ENCODE results near the gene PDE6D.
A peak's percentile ranks its signal among the peaks of the same experiment; 100 is the strongest.

PDE6D gene

DNA sequence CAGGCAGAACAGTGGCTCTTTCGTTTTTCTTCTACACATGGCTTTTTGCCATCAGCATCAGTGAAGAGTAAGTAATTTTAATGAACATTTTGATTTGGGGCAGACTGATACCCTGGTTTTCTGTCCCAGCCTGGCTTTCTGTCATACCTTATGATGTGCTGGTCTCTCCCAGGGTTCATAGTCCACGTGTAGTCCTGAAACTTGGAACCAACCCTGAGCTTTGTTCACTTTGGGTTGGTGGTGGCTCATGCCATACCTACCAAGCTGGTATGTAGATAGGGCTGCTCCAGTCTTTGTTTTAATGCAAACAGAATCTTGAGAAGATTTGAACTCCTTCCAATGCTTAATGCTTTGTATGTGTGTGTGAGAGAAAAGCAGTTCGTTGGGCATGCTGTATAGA lies 10.0 kb upstream of the PDE6D start:
- Histone ChIP-seq H3K36me3 (ENCODE audit: control insufficient read depth, insufficient read depth, low read length) (no peaks in the 10 kb centered on the region), H3K9me3 (ENCODE audit: control insufficient read depth, low read length) (no peaks in the 10 kb centered on the region), H3K4me1 (ENCODE audit: control insufficient read depth, insufficient read depth, low read length) (peaks cover 15% of the 10 kb centered on the region), H3K4me3 (ENCODE audit: low read length) (no peak overlapping the region), H3K27me3 (ENCODE audit: control insufficient read depth, insufficient read depth, low read length) (no peaks in the 10 kb centered on the region), H3K9ac (ENCODE audit: low read length) (no peak overlapping the region)

DNA sequence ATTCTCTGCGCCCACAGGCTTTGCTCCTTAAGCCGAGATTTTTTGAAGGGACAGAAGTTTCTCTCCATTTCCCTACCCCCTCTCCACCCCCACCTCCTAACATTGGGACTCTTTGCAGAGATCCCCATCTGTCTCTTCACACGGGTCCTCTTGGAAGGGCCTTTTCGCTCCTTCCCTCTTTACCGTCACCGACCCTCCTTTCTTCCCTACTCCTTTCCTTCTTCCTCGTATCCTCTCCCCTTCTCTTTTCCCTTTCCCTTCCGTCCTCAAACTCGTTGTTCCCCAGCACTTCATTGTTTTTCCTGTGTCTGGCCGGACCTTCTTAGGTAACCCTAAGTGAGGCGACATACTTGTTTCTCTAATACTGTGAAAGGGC lies 5.8 kb upstream of the PDE6D start:
- Histone ChIP-seq H3K9ac (ENCODE audit: low read length) (peak overlapping the region; percentile 74), H3K9me3 (ENCODE audit: control insufficient read depth, low read length) (no peaks in the 10 kb centered on the region), H3K4me3 (ENCODE audit: low read length) (peak overlapping the region; percentile 75), H3K36me3 (ENCODE audit: control insufficient read depth, insufficient read depth, low read length) (no peaks in the 10 kb centered on the region), H3K27me3 (ENCODE audit: control insufficient read depth, insufficient read depth, low read length) (no peaks in the 10 kb centered on the region), H3K4me1 (ENCODE audit: control insufficient read depth, insufficient read depth, low read length) (peaks cover 7% of the 10 kb centered on the region)

DNA sequence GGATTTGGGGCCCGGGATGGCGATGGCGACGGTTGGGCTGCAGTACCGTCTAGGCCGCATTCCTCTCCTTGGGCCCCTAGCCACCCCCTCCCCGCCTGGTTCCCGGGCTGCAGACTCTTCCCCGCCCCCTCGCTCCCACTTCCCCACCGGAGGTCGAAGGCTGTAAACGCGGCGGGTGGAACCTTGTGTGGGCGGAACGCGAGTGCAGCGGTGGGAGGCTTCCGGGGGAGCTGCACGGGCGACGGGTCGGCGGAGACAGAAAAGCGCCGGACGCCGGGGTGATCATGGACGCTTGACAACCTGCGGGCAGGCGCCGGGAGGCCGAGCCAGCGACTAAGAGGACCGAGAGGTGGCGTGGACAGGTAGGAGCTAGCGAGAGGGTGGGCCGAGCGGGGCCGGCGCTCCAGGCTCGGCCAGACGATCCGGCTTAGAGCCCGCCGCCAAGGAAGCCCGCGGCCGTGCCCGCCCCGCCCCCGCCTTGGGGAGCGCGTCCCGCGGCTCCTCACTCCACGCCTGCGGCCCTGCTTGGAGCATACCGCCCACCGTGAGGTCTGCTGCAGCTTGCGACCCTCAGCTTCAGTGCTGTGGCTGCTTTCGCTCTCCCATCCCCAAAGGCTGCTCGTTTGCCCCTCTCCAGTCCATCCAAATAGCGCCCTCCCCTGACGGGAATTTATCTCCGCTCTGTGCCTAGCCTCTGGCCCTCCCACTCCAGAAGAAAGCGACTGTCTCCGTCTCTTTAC lies 5.3 kb upstream of the PDE6D start, which contains the start of gene COPS7B:
Gene COPS7B (plus strand): TSS at position 269 of the 740 bp plus-strand sequence. CDS start 2,126 bp downstream, outside the sequence.
- no peaks in the 10 kb centered on the region for H3K36me3 ChIP-seq (ENCODE audit: control insufficient read depth, insufficient read depth, low read length)
- H3K4me1 ChIP-seq (ENCODE audit: control insufficient read depth, insufficient read depth, low read length): peaks cover 7% of the 10 kb centered on the region
- H3K27me3 ChIP-seq (ENCODE audit: control insufficient read depth, insufficient read depth, low read length): no peaks in the 10 kb centered on the region
- peak within 1 kb of the TSS; percentile 74 for H3K9ac ChIP-seq (ENCODE audit: low read length)
- H3K4me3 ChIP-seq (ENCODE audit: low read length): peak within 1 kb of the TSS; percentile 75
- H3K9me3 ChIP-seq (ENCODE audit: control insufficient read depth, low read length): no peaks in the 10 kb centered on the region

DNA sequence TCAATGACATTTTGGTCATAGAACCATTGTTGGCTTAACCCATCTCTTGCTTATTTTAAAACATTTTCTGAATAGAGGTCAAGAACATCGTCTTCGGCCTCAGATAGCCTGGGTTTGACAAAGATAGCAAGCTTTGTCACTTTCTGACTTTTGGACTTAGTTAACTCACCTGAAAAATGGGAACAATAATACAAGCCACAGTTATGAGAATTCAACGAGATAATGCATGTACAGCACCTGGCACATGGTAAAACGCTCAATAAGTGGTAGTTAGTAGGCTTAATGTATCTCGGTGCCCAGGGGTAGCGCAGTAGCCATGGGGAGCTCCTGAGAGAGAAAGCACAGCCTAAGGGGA lies 4.7 kb upstream of the PDE6D start:
- H3K27me3 ChIP-seq (ENCODE audit: control insufficient read depth, insufficient read depth, low read length): no peaks in the 10 kb centered on the region
- peak overlapping the region; percentile 74 for H3K9ac ChIP-seq (ENCODE audit: low read length)
- H3K36me3 ChIP-seq (ENCODE audit: control insufficient read depth, insufficient read depth, low read length): no peaks in the 10 kb centered on the region
- H3K4me3 ChIP-seq (ENCODE audit: low read length): peak overlapping the region; percentile 75
- H3K4me1 ChIP-seq (ENCODE audit: control insufficient read depth, insufficient read depth, low read length): peaks cover 7% of the 10 kb centered on the region
- no peaks in the 10 kb centered on the region for H3K9me3 ChIP-seq (ENCODE audit: control insufficient read depth, low read length)

DNA sequence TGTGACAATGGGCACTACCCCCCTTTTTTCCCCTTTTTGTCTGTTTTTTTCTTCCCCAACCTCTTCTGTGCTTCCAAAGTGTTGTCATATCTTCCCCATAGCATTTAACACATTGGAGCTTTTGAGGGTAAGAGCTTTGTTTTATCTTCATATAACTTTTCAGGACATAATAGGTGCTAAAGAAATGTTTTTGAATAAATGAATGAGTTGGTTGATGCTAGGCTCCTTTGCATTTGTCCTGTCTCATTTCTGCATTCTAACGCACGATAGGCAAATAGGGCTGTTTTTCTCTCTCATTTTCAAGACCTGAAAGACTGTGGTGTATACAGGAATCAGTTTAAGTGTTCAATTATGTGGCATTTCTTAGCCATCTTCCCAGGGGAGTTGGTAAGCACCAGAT lies 4.3 kb upstream of the PDE6D start:
- no peak overlapping the region for H3K4me3 ChIP-seq (ENCODE audit: low read length)
- H3K27me3 ChIP-seq (ENCODE audit: control insufficient read depth, insufficient read depth, low read length): no peaks in the 10 kb centered on the region
- H3K36me3 ChIP-seq (ENCODE audit: control insufficient read depth, insufficient read depth, low read length): no peaks in the 10 kb centered on the region
- H3K4me1 ChIP-seq (ENCODE audit: control insufficient read depth, insufficient read depth, low read length): peaks cover 7% of the 10 kb centered on the region
- no peak overlapping the region for H3K9ac ChIP-seq (ENCODE audit: low read length)
- H3K9me3 ChIP-seq (ENCODE audit: control insufficient read depth, low read length): no peaks in the 10 kb centered on the region

DNA sequence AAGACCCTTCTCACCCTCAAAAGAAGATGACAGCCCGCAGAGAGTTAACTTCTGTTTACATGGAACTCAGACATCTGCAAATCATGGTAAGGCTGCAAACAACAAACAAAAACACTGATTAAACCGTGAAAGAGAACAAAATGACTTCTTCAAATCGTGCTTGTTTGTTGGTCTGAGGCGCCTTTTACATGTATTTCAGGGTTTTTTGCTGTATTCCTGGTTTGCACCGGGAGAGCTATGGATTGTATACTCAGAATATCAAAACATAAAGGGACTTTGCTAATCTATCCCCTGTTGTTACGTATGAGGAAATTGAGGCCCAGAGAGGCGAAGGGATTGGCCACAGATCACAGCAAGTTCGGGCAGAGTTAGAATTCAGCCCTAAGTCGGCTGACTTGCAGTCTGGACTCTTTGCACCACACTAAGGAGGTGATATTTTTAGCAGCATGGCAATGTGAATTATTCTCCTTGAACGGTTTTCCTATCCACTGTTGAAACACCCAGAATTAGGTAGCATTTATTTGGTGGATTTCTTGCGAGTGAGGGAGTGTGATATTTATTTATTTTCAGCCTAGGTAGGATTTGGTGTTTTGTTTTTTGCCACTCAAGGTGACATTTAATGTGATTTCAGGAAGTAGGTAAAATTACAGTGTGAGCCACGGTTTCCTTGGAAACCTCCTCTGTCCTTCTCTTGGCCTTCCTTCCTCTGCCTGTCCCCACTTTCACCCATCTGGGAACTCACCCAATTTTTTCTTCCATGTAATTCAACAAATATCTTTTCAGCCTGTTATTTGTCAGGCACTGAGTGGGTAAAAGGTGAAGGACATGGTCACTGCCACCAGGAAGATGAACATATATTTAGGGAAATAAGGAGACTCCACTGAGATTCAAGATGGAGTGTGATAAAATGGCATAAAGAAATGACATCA lies 980 bp upstream of the PDE6D start:
- Histone ChIP-seq H3K9me3 (ENCODE audit: control insufficient read depth, low read length) (no peaks in the 10 kb centered on the region), H3K4me3 (ENCODE audit: low read length) (peak overlapping the region; percentile 87), H3K36me3 (ENCODE audit: control insufficient read depth, insufficient read depth, low read length) (no peaks in the 10 kb centered on the region), H3K4me1 (ENCODE audit: control insufficient read depth, insufficient read depth, low read length) (peaks cover 7% of the 10 kb centered on the region), H3K27me3 (ENCODE audit: control insufficient read depth, insufficient read depth, low read length) (no peaks in the 10 kb centered on the region), H3K9ac (ENCODE audit: low read length) (peak overlapping the region; percentile 73)

DNA sequence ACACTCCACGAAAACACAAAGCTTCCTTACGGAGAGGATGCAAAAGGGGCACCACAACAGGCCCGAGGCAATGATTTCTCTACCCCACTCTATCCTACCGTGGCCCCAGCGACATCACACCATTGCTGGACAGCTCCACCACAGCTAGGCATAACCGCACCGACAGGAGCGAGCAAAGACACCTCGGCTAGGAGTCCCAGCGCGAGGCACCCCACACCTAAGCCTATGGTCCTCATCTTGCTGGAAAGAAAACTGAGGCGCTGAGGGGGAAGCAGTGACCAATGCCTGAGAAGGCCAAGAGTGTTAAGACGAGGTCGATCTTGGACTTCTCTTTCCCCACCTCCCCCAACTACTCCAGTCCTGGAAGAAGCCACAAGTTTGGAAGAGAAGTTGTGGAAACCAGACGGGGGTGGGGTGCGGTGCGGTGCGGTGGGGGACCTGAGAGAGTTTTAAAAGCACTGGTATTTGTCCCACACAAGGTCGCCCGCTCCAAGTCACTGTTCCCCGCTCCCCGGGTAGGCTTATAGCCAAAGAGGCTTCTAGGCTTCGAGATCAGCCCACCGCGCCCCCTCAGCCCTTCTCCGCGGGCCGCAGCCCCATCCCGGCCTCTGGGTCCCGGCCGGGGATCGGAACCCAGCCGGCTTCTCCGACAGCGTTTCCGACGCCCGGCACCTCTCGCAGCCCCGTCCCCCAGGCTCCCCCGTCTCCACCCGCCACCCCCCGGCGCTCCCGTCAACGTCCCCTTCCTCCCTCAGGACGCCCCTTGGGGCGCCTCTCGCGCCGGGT lies 766 bp downstream of the PDE6D start:
- Histone ChIP-seq H3K9ac (ENCODE audit: low read length) (peak overlapping the region; percentile 73), H3K9me3 (ENCODE audit: control insufficient read depth, low read length) (no peaks in the 10 kb centered on the region), H3K4me3 (ENCODE audit: low read length) (peak overlapping the region; percentile 87), H3K4me1 (ENCODE audit: control insufficient read depth, insufficient read depth, low read length) (peaks cover 4% of the 10 kb centered on the region), H3K27me3 (ENCODE audit: control insufficient read depth, insufficient read depth, low read length) (no peaks in the 10 kb centered on the region), H3K36me3 (ENCODE audit: control insufficient read depth, insufficient read depth, low read length) (no peaks in the 10 kb centered on the region)

DNA sequence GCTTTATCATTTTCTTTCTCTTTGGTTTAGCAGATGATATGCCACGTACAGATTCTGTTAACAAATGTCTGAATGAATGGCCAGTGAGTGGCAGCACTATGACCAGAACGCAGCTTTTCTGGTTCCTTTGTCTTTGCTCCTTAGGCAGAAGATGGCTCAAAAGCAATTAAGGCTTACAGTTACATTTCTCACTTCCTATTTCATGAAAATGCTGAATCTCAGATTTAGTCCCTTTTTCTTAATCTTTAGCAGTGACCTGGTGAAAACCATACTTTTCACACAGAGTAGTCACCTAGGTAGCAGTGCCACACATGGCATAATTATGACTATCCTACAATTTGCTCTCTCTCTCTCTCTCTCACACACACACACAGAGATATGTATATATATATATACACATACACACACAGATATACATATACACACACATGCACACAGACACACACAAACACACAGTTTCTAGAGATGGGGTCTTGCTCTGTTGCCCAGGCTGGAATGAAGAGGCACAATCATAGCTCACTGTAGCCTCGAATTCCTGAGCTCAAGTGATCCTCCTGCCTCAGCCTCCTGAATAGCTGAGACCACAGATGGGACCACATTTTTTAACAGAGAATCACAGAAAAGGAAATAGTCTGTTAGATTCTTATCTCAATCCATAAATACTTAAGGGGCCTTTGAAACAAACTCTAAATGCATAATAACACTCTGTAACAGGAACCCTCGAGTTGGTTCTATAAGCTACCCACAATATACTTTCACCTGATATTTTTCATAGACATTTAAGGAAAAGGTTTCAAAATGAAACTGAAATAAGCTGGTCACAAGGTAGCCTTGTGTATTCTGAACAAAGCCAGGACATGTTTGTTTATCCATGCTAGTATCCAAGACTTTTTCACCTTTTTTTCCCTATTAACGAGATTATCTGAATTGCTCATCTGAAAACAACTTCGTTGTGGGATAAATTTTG lies 11.6 kb downstream of the PDE6D start:
- no peak overlapping the region for H3K4me3 ChIP-seq (ENCODE audit: low read length)
- peaks cover 5% of the 10 kb centered on the region for H3K4me1 ChIP-seq (ENCODE audit: control insufficient read depth, insufficient read depth, low read length)
- no peaks in the 10 kb centered on the region for H3K9me3 ChIP-seq (ENCODE audit: control insufficient read depth, low read length)

DNA sequence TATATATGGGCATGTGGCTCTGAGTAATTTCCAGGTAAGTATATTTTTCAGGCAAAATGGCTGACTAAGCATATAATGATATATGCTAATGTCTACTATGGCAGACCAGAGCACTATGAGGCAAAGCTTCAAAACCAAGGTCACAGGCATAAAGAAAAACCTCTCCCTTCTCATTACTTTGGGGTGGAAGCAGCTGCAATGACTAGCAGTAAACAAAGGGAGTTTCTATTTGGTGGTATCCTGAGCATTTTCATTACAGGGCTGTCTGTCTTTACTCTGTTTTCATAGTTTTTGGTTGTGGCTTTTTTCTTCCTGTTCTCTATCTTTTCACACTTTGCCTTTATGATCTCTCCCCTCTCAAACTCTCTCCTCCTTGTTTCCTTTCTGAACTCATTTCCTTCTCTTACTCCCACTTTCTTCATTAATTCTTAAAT lies 15.6 kb downstream of the PDE6D start:
- H3K9me3 ChIP-seq (ENCODE audit: control insufficient read depth, low read length): no peaks in the 10 kb centered on the region
- no peaks in the 10 kb centered on the region for H3K36me3 ChIP-seq (ENCODE audit: control insufficient read depth, insufficient read depth, low read length)
- no peak overlapping the region for H3K9ac ChIP-seq (ENCODE audit: low read length)
- H3K4me3 ChIP-seq (ENCODE audit: low read length): no peak overlapping the region
- H3K27me3 ChIP-seq (ENCODE audit: control insufficient read depth, insufficient read depth, low read length): no peaks in the 10 kb centered on the region
- peaks cover 11% of the 10 kb centered on the region for H3K4me1 ChIP-seq (ENCODE audit: control insufficient read depth, insufficient read depth, low read length)

More for the DNA sequence above, 11.6 kb downstream of the PDE6D start:
- Histone ChIP-seq H3K9ac (ENCODE audit: low read length) (no peak overlapping the region), H3K27me3 (ENCODE audit: control insufficient read depth, insufficient read depth, low read length) (no peaks in the 10 kb centered on the region), H3K36me3 (ENCODE audit: control insufficient read depth, insufficient read depth, low read length) (no peaks in the 10 kb centered on the region)

DNA sequence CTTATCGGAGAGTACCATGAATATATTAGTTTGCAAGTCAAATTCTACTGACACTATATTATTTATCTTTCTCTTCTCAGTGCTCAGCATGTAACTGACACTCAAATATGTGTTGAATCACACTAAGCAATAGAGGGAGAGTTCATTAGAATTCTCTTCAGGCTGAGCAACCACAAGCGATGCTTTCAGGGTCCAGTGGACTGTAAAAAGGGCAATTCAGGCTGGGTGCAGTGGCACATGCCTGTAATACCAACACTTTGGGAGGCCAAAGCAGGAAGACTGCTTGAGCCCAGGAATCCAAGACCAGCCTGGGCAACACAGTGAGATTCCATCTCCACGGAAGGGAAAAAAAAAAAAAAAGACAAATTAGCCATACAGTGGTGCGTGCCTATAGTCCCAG lies 16.3 kb downstream of the PDE6D start:
- Histone ChIP-seq H3K36me3 (ENCODE audit: control insufficient read depth, insufficient read depth, low read length) (no peaks in the 10 kb centered on the region), H3K9me3 (ENCODE audit: control insufficient read depth, low read length) (no peaks in the 10 kb centered on the region), H3K4me1 (ENCODE audit: control insufficient read depth, insufficient read depth, low read length) (peaks cover 11% of the 10 kb centered on the region), H3K9ac (ENCODE audit: low read length) (no peak overlapping the region), H3K4me3 (ENCODE audit: low read length) (no peak overlapping the region), H3K27me3 (ENCODE audit: control insufficient read depth, insufficient read depth, low read length) (no peaks in the 10 kb centered on the region)

DNA sequence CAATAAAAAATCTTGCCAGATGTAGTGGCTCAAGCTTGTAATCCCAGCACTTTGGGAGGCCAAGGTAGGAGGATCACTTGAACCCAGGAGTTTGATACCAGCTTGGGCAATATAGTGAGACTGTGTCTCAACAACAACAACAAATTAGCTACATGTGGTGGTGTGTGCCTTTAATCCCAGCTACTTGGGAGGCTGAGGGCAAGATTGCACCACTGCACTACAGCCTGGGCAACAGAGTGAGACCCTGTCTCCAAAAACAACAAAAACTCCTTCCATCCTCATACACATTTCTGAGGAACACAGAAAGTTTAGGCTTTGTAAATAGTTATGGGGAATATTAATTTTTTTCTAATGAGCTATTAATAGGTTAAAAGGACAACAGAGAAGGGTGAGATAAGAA lies 17.0 kb downstream of the PDE6D start:
- no peaks in the 10 kb centered on the region for H3K9me3 ChIP-seq (ENCODE audit: control insufficient read depth, low read length)
- peaks cover 11% of the 10 kb centered on the region for H3K4me1 ChIP-seq (ENCODE audit: control insufficient read depth, insufficient read depth, low read length)
- H3K9ac ChIP-seq (ENCODE audit: low read length): no peak overlapping the region
- no peaks in the 10 kb centered on the region for H3K27me3 ChIP-seq (ENCODE audit: control insufficient read depth, insufficient read depth, low read length)
- H3K4me3 ChIP-seq (ENCODE audit: low read length): no peak overlapping the region
- no peaks in the 10 kb centered on the region for H3K36me3 ChIP-seq (ENCODE audit: control insufficient read depth, insufficient read depth, low read length)

All from mucosa of stomach (tissue), 1 donor.